Mononuclear cell (primary cell): ENCODE measurements around the gene DAB2IP. TPM values are rescaled to one million over a fixed set of nuclear protein-coding genes. Genes with fewer than 3 reads are reported as not detected.

ENCODE experiments used
- H3K27me3 ChIP-seq: 2 replicates; pipeline ENCODE4 v1.6.0; 2011; ENCODE audit warnings: low read length, control low read depth; ENCODE audit not compliant: insufficient read depth
- H3K4me1 ChIP-seq: 2 replicates; pipeline ENCODE4 v1.5.1; 2011; ENCODE audit warnings: mild to moderate bottlenecking, low read length, control low read depth; ENCODE audit not compliant: insufficient read depth
- H3K4me3 ChIP-seq: 2 replicates; pipeline ENCODE4 v1.5.1; 2011; ENCODE audit warnings: mild to moderate bottlenecking, low read length, moderate library complexity
- H3K9me3 ChIP-seq: 2 replicates; pipeline ENCODE4 v1.5.1; 2011; ENCODE audit warnings: low read depth, mild to moderate bottlenecking, control low read depth, low read length
- total RNA-seq: library from RNA; depleted of rRNA; stranded (reverse); fragments of >200 nt; gene quantifications from one replicate; pipeline ENCODE4 v1.2.3, GENCODE V29; 2012

DAB2IP gene
- total RNA-seq, 1 donor, result 0.10 TPM

DNA sequence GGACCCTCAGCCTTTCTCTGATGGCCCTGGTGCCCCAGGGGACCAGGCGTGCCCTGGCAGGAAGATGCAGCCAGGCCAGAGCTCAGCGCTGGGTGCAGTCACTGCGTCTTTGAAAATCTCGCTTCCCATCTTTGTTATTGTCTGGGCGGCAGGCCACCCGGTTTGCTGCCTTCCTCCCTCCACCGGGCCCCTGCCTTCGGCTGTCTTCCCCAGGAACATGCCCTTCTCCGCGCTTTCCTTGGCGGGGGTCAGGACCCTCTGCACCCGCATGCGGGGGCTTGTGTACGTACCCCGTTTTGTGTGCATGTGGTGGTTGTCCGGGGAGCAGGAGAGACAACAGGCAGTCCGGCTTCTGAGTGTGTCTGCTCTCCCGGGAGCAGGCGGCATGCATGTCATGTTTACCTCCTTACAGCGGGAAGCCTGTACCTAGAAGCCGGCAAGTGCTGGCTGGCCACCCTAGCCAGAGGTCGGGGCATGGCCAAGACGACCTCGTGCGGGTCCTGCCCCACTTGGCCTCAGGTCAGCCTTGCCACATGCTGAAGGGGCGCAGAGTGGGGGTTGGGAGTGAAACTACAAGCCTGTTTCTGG lies 49.5 kb downstream of the DAB2IP start:
- no peaks in the 10 kb centered on the region for H3K9me3 ChIP-seq
- H3K27me3 ChIP-seq, result peaks cover 55% of the 10 kb centered on the region
- peaks cover 16% of the 10 kb centered on the region for H3K4me1 ChIP-seq
- no peak overlapping the region for H3K4me3 ChIP-seq

DNA sequence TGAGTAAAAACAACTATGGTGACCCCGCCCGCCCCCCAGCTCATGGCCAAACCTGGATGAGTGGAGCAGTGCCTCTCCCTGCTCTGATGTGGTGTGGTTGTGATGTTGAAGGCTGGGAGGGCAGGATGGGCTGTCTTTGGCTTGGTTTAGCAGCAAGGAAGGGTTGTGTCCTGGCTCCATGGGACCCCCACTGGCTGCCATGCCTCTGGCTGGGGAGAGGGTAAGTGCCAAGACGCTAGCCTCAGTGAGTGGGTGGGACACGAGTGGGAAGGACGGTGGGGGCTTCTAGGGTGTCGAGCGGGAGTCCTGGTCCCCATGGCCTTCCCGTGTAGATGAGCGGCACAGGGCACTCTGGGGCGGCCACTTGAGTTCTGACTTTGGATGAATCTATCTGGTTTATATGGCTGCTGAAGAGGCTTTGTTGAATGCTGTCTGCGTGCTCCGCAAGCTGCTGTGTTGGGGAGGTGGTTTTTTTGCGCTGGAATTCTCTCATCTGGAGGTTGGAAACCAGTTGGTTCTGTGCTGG lies 50.4 kb downstream of the DAB2IP start:
- peaks cover 16% of the 10 kb centered on the region for H3K4me1 ChIP-seq
- H3K9me3 ChIP-seq, result no peaks in the 10 kb centered on the region
- H3K4me3 ChIP-seq, result no peak overlapping the region
- peaks cover 49% of the 10 kb centered on the region for H3K27me3 ChIP-seq

DNA sequence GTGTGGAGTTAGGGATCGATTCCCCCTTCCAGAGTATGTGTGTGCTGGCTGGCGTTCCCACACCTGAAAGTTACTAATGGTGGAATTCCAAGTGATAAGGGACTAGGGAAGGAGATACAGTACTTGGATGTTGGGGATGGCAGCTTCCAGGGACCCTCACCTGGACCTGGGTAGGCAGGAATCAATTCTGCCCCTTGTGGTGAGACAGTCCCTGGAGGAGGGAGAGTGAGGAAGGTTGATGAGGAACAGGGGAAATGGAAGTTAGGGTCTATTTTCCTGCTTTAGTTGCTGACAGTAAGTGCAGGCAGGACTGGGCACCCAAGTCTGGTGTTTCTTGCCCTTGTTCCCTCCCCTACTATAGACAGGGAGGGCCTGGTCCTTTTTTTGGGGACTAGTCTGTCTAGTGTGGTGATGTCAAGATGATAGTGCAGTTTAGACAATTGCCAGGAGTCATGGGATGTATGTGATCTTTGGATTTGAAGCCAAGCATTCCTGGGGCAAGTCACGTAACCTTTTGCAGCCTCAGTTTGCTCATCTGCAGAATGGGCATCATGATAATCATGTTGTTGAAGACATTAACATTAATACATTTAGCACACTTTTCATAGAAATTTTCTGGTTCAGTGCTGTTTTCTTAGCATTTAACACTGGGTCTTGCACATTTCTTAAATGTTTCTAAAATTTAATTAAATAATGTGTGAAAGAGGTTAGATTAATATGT lies 51.7 kb downstream of the DAB2IP start:
- H3K27me3 ChIP-seq, result peaks cover 35% of the 10 kb centered on the region
- no peak overlapping the region for H3K4me3 ChIP-seq
- H3K4me1 ChIP-seq, result peaks cover 12% of the 10 kb centered on the region
- no peaks in the 10 kb centered on the region for H3K9me3 ChIP-seq

DNA sequence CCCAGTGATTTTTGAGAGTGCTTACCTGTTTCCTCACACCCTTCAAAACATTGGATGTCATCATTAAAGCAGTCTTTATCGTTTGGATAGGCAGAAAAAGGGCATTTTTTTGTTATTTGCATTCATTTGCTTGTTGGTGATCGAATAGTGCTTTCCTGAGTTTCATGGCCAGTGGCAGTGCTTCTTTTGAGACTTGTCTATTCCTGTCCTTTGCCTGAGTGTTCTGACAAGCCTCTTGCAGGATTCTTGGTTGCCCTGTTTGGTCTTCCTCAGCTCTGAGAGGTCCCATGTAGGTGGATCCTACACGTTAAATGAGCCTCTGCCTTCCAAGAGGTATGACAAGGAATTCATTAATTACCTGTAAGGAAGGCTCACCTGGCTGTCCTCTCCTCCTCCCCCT lies 52.8 kb downstream of the DAB2IP start:
- H3K9me3 ChIP-seq, result no peaks in the 10 kb centered on the region
- H3K4me3 ChIP-seq, result no peak overlapping the region
- peaks cover 7% of the 10 kb centered on the region for H3K4me1 ChIP-seq
- peaks cover 31% of the 10 kb centered on the region for H3K27me3 ChIP-seq

DNA sequence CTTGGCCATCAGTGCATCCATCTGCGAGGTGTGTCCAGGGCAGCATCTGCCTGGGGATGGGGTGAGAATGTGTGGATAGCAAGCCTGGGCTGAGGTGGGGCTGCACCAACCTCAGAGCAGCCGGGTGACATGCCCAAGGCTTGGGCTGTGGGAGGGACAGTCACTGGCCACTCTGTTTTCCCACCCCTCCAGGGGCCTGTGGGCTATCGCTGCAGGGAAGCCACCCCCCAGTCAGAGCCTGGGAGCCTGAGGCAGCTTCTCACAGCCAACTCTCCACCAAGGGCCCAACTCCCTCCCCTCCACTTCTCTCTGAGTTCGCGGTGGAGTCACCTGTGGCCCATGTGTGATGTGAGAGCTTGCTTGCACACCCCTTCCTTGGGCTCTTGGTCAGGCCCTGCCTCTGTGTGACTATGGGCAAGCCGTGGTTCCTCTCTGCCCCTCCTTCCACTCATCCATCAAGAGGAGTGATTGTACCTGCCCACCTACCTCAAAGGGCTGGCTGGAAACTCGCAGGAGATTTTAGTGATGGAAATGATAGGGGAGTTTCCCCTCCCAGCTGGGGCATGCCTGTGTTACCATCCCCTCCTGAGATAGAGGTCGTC lies 54.8 kb downstream of the DAB2IP start:
- Histone ChIP-seq H3K4me3 (no peak overlapping the region), H3K9me3 (no peaks in the 10 kb centered on the region), H3K27me3 (peaks cover 13% of the 10 kb centered on the region), H3K4me1 (no peaks in the 10 kb centered on the region)

DNA sequence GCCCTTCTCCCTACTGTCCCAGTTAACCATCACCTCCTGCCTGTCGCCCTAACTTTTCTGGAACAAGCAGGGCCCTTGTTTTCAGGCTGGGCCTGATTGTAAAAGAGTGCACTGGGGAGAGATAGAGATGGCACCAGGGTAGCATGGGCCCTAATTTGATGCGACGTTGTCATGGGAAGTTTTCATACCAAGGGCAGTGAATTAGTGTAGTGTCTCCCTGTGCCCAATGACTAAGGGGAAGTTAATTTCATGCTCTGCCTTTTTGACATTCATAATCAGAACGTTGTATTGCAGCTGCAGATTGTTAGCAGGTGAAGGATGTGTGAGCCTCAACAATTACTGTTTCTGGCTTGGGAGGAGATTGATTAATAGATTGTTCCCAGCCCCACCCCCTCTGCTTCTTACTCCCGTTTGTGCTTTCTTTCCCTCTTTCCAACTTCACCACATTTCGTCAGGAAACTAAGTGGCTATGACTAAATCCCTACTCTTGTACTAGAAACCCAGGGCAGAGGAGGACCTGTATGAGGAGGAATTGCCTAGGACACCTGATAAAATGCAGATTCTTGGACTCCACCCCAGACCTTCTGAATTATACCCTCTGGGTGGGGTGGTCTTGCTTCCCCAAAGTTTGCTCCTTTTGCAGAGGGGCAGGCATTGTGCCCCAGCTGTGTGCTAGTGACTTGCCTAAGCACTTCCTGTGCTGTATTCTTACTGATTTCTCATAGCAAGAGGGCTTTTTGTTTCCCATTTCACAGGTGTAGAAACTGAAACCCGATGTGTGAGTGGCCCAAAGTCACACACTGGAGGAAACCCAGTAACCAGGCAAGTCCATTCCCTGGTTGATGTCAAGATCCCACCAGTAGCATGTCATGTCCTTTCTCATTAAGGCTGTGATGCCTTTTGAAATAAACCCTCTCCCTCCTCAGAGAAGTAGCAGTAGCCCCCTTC lies 56.3 kb downstream of the DAB2IP start:
- H3K9me3 ChIP-seq, result no peaks in the 10 kb centered on the region
- peaks cover 10% of the 10 kb centered on the region for H3K27me3 ChIP-seq
- H3K4me3 ChIP-seq, result no peak overlapping the region
- H3K4me1 ChIP-seq, result no peaks in the 10 kb centered on the region

GRCh38 chr9:121708768-121709488 lies 57.5 kb downstream of the DAB2IP start:
- no peaks in the 10 kb centered on the region for H3K4me1 ChIP-seq

GRCh38 chr9:121709798-121710197 lies 58.4 kb downstream of the DAB2IP start:
- Histone ChIP-seq H3K4me3 (no peak overlapping the region), H3K27me3 (no peaks in the 10 kb centered on the region), H3K4me1 (no peaks in the 10 kb centered on the region), H3K9me3 (no peaks in the 10 kb centered on the region)

More at GRCh38 chr9:121708768-121709488, 57.5 kb downstream of the DAB2IP start:
- Histone ChIP-seq H3K27me3 (peaks cover 6% of the 10 kb centered on the region), H3K4me3 (no peak overlapping the region), H3K9me3 (no peaks in the 10 kb centered on the region)

DNA sequence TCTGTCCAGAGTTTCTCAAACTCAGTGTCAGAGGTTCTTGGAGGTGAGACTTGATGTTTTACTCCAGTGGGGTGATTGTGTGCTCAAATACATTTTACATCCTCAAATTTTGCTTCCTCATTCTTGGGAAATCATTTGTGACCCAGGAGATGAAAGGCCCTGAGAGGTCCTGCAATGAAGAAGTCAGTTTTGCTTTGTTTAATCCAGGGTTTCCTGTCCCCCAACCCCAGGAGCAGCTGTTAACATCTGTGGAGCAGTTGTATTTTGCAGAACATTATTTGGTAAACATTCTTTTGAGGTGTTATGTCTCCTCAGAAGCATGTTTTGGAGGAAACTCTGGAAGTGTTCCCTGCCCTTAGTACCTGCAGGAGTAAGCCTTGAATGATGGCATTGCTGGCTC lies 59.8 kb downstream of the DAB2IP start:
- Histone ChIP-seq H3K9me3 (no peaks in the 10 kb centered on the region), H3K4me3 (no peak overlapping the region), H3K27me3 (no peaks in the 10 kb centered on the region), H3K4me1 (no peaks in the 10 kb centered on the region)

DNA sequence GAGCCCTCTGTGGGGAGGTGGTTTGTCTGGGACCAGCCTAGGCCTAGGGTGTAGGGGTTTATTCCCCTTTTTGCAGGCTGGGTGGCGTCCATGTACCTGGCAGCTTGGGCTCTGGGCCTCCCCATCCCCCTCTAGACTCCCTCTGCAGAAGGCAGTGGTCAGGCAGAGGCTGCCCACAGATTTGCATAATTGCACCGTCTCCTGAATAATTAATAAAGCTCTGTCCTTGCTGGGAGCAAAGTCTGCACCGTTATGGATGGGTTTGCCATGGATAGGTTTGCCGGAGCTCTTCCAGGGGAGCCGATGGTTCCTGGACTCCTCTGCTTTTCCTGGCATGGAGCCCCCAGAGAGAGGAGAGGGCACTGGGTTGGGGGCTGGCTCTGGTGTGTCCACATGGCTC lies 60.4 kb downstream of the DAB2IP start:
- H3K4me3 ChIP-seq, result no peak overlapping the region
- H3K4me1 ChIP-seq, result no peaks in the 10 kb centered on the region
- no peaks in the 10 kb centered on the region for H3K9me3 ChIP-seq
- no peaks in the 10 kb centered on the region for H3K27me3 ChIP-seq

GRCh38 chr9:121713400-121714070 lies 62.1 kb downstream of the DAB2IP start:
- Histone ChIP-seq H3K4me3 (no peak overlapping the region), H3K27me3 (no peaks in the 10 kb centered on the region), H3K4me1 (no peaks in the 10 kb centered on the region), H3K9me3 (no peaks in the 10 kb centered on the region)

DNA sequence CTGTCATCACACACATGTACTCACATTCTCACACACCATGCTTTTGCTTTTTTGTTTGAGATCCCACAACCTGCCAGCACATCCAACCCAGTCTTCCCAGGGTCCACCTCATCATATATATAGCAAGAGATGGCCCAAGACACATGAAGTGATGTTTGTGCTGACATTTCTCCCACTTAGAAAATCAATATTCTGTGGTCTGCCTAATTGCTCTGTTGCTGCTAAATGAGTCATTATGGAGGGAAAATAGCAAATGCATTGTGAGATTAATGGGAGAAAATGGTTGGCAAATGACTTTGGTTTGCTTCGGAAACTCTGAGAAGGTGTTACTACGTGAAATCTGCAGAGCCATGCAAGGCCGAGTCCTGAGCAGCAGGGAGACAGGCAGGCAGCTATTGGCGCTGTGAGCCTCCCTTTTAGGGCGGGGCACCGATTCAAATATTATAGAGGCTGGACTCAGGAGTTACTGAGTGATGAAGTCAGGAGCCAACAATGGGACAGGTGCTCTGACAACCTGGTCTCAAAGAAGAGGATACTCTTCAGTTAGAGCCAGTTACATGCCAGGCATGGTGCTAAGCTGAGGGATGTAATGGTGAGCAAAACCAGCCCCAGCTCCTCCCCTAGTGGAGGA lies 62.8 kb downstream of the DAB2IP start:
- H3K4me1 ChIP-seq, result no peaks in the 10 kb centered on the region
- no peaks in the 10 kb centered on the region for H3K9me3 ChIP-seq
- H3K4me3 ChIP-seq, result no peak overlapping the region
- no peaks in the 10 kb centered on the region for H3K27me3 ChIP-seq

GRCh38 chr9:121714873-121715272 lies 63.4 kb downstream of the DAB2IP start:
- no peaks in the 10 kb centered on the region for H3K4me1 ChIP-seq
- no peaks in the 10 kb centered on the region for H3K27me3 ChIP-seq
- H3K9me3 ChIP-seq, result no peaks in the 10 kb centered on the region
- H3K4me3 ChIP-seq, result no peak overlapping the region
